ENCODE results near the gene TMEM26. TPM values are rescaled to one million over a fixed set of nuclear protein-coding genes. Genes with fewer than 3 reads are reported as not detected.

Gene TMEM26
- total RNA-seq, 1 experiment from 2014 or later, result 1.6 TPM

- CTCF ChIA-PET, result no interaction called here
- Mint-ChIP-seq H3K27ac (no peak overlapping the region), H3K9me3 (peaks cover 15% of the 10 kb centered on the region), H3K4me3 (no peak overlapping the region), H3K4me1 (no peaks in the 10 kb centered on the region), H3K36me3 (no peaks in the 10 kb centered on the region; the same call in 1 of the 2 replicates), H3K27me3 (ENCODE audit: low read depth) (no peaks in the 10 kb centered on the region; the same call in 1 of the 2 replicates)
- TF ChIP-seq FOXK1 (CRISPR knock-in tag; IDR thresholded peaks at IDR 0.05), result no peak
- TF ChIP-seq TP53 (CRISPR knock-in tag; IDR thresholded peaks at IDR 0.05), result no peak
- TF ChIP-seq, protein P1, sequence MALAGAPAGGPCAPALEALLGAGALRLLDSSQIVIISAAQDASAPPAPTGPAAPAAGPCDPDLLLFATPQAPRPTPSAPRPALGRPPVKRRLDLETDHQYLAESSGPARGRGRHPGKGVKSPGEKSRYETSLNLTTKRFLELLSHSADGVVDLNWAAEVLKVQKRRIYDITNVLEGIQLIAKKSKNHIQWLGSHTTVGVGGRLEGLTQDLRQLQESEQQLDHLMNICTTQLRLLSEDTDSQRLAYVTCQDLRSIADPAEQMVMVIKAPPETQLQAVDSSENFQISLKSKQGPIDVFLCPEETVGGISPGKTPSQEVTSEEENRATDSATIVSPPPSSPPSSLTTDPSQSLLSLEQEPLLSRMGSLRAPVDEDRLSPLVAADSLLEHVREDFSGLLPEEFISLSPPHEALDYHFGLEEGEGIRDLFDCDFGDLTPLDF (CRISPR knock-in tag; IDR thresholded peaks at IDR 0.05), result no peak
- TF ChIP-seq CREM (CRISPR knock-in tag; IDR thresholded peaks at IDR 0.05), result no peak
- no peak for TF ChIP-seq GTF2I (CRISPR knock-in tag; conservative IDR thresholded peaks at IDR 0.05)
- no peak for TF ChIP-seq NFE2L1 (CRISPR knock-in tag; IDR thresholded peaks at IDR 0.05)
- no peak for TF ChIP-seq RELA (CRISPR knock-in tag; IDR thresholded peaks at IDR 0.05; ENCODE audit: borderline replicate concordance)
- TF ChIP-seq SMAD4 (CRISPR knock-in tag; IDR thresholded peaks at IDR 0.05), result no peak
- no peak for TF ChIP-seq ATF6 (CRISPR knock-in tag; IDR thresholded peaks at IDR 0.05)
- TF ChIP-seq USF1 (CRISPR knock-in tag; IDR thresholded peaks at IDR 0.05), result no peak
- TF ChIP-seq ZNF219 (CRISPR knock-in tag; IDR thresholded peaks at IDR 0.05; ENCODE audit: borderline replicate concordance), result no peak
- TF ChIP-seq ZNF232 (CRISPR knock-in tag; IDR thresholded peaks at IDR 0.05), result no peak
- no peak for TF ChIP-seq SOX15 (CRISPR knock-in tag; IDR thresholded peaks at IDR 0.05)
- no peak for TF ChIP-seq TEAD1 (CRISPR knock-in tag; IDR thresholded peaks at IDR 0.05)
- TF ChIP-seq NFYB (CRISPR knock-in tag; conservative IDR thresholded peaks at IDR 0.05; ENCODE audit: low read depth), result no peak
- TF ChIP-seq, protein P2, sequence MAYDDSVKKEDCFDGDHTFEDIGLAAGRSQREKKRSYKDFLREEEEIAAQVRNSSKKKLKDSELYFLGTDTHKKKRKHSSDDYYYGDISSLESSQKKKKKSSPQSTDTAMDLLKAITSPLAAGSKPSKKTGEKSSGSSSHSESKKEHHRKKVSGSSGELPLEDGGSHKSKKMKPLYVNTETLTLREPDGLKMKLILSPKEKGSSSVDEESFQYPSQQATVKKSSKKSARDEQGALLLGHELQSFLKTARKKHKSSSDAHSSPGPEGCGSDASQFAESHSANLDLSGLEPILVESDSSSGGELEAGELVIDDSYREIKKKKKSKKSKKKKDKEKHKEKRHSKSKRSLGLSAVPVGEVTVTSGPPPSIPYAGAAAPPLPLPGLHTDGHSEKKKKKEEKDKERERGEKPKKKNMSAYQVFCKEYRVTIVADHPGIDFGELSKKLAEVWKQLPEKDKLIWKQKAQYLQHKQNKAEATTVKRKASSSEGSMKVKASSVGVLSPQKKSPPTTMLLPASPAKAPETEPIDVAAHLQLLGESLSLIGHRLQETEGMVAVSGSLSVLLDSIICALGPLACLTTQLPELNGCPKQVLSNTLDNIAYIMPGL (CRISPR knock-in tag; IDR thresholded peaks at IDR 0.05), result no peak
- TF ChIP-seq SMAD3 (CRISPR knock-in tag; IDR thresholded peaks at IDR 0.05; ENCODE audit: borderline replicate concordance), result no peak
- no peak for TF ChIP-seq ELF4 (CRISPR knock-in tag; IDR thresholded peaks at IDR 0.05; ENCODE audit: low read depth)
- ATAC-seq (no peak), DNase-seq (ENCODE audit: low spot score) (no peak)
- POLR2A ChIA-PET, result no interaction called here
Observed at GRCh38 chr10:61364619-61365018, 88.6 kb downstream of the TMEM26 start.

DNA sequence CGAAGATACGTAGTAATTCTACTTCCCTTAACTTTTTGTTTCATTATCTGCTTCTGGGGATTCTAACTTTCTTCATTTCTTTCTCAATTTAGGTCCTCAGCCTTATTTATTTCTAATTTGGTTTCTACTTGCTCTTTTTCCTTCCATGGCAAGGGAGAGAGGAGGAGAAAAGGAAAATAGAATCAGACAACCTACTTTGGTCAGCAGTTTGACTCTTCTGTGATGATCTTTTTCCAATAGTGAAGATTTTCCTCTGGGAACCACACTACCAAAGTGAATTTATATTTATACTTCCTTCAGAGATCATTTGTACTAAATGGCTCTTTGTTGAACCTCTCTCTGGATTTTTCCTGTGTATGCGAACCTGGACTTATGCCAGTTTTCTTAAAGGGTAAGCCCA lies 90.2 kb downstream of the TMEM26 start:
- no peak for DNase-seq (ENCODE audit: low spot score)
- no peak overlapping the region for H3K4me3 Mint-ChIP-seq
- H3K36me3 Mint-ChIP-seq, result peaks cover 2% of the 10 kb centered on the region; the same call in 1 of the 2 replicates
- H3K4me1 Mint-ChIP-seq, result no peaks in the 10 kb centered on the region
- H3K27ac Mint-ChIP-seq, result no peak overlapping the region
- CTCF ChIA-PET, result no interaction called here
- ATAC-seq, result no peak
- POLR2A ChIA-PET, result no interaction called here
- H3K9me3 Mint-ChIP-seq, result peaks cover 21% of the 10 kb centered on the region
- no peaks in the 10 kb centered on the region; the same call in 1 of the 2 replicates for H3K27me3 Mint-ChIP-seq (ENCODE audit: low read depth)
- no peak for TF ChIP-seq PRDM15 (CRISPR knock-in tag; IDR thresholded peaks at IDR 0.05)
- no peak for TF ChIP-seq STAT6 (CRISPR knock-in tag; conservative IDR thresholded peaks at IDR 0.05; ENCODE audit: low read depth)
- TF ChIP-seq, protein P3, sequence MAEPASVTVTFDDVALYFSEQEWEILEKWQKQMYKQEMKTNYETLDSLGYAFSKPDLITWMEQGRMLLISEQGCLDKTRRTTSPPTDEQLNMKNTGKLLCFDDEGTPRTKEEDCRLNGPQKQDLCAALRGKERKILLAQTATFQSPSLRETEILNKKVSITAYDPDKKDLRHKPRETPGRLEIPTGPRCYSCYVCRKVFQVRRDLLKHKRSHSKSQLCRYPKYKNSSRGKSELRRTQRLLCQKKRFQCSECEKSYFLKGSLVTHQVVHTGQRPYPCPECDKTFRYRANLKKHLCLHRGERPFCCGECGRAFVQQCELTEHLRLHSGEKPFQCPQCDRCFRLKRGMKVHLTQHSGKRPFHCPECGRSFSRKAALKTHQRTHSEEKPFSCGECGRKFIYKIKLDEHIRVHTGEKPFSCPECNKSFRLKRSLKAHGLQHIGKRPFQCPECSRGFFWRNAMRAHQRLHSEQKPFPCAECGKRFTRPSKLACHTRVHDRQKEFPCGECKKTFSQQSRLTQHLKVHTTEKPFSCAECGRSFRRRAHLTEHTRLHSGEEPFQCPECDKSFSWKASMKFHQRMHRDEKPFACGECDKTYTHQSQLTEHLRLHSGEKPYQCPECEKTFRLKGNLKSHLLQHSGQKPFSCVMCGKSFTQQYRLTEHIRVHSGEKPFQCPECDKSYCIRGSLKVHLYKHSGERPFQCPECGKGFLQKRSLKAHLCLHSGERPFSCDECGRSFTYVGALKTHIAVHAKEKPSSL (CRISPR knock-in tag; conservative IDR thresholded peaks at IDR 0.05), result no peak
